HepG2 (cell line): ENCODE measurements around the gene KIAA0232. TPM values are rescaled to one million over a fixed set of nuclear protein-coding genes. Genes with fewer than 3 reads are reported as not detected.

Experiments
- AKAP8 ChIP-seq: sonication (generic); formaldehyde crosslinking; IDR thresholded peaks from 2 replicates; pipeline ENCODE4 v1.5.1; 2020; ENCODE audit warnings: mild to moderate bottlenecking, missing genetic modification reagents
- ATF7-NPFF ChIP-seq: sonication (generic); formaldehyde crosslinking; IDR thresholded peaks from 2 replicates; pipeline ENCODE4 v1.8.1; 2023; ENCODE audit warnings: mild to moderate bottlenecking, low read depth, missing genetic modification reagents, moderate library complexity
- CCAR2 ChIP-seq: fragments of 200-400 bp; formaldehyde crosslinking; optimal IDR thresholded peaks from 2 replicates; pipeline ENCODE3; 2018; ENCODE audit warnings: low read depth, mild to moderate bottlenecking, low read length, moderate library complexity
- DNMT1 ChIP-seq: sonication (generic); formaldehyde crosslinking; IDR thresholded peaks from 2 replicates; pipeline ENCODE4 v1.5.1; 2020; ENCODE audit warnings: mild to moderate bottlenecking, missing genetic modification reagents
- EEA1 ChIP-seq: sonication (generic); formaldehyde crosslinking; IDR thresholded peaks from 2 replicates; pipeline ENCODE4 v1.5.1; 2020; ENCODE audit warnings: mild to moderate bottlenecking, missing genetic modification reagents, borderline replicate concordance
- EP300 ChIP-seq, 3 experiments: sonication (generic) in 1 of 3; formaldehyde crosslinking in 1 of 3; IDR thresholded peaks; 2 replicates each; pipeline versions ENCODE4 v1.5.1 to v1.6.1; 2011 to 2020; ENCODE audit warnings: low read depth in 2 of 3, low read length in 2 of 3, borderline replicate concordance in 1 of 3, improper control_type of control experiment in 1 of 3, mild to moderate bottlenecking in 1 of 3, missing genetic modification reagents in 1 of 3, moderate library complexity in 1 of 3
- FOSL2 ChIP-seq: sonication (generic); formaldehyde crosslinking; IDR thresholded peaks from 2 replicates; pipeline ENCODE4 v1.4.0; 2020; ENCODE audit warnings: missing genetic modification reagents
- HOXA9 ChIP-seq: sonication (generic); formaldehyde crosslinking; IDR thresholded peaks from 2 replicates; pipeline ENCODE4 v1.8.1; 2022; ENCODE audit warnings: missing genetic modification reagents, mild to moderate bottlenecking, moderate library complexity, borderline replicate concordance
- KDM5B ChIP-seq: sonication (generic); formaldehyde crosslinking; IDR thresholded peaks from 2 replicates; pipeline ENCODE4 v1.4.0; 2020; ENCODE audit warnings: missing genetic modification reagents, mild to moderate bottlenecking, borderline replicate concordance
- MXI1 ChIP-seq: IDR thresholded peaks from 3 replicates; pipeline ENCODE4 v1.6.1; 2012; ENCODE audit warnings: low read depth, low read length, inconsistent platforms, borderline replicate concordance
- PHF21A ChIP-seq: sonication (generic); formaldehyde crosslinking; IDR thresholded peaks from 2 replicates; pipeline ENCODE4 v1.5.0; 2020; ENCODE audit warnings: mild to moderate bottlenecking, missing genetic modification reagents
- RAD51 ChIP-seq: fragments of 450-650 bp; IDR thresholded peaks from 2 replicates; pipeline ENCODE4 v1.6.1; 2016; ENCODE audit warnings: borderline replicate concordance
- SP5 ChIP-seq: IDR thresholded peaks from 2 replicates; pipeline ENCODE4 v1.6.1; 2016; ENCODE audit warnings: low read depth, borderline replicate concordance
- SSRP1 ChIP-seq: IDR thresholded peaks from 2 replicates; pipeline ENCODE4 v1.6.1; 2016; ENCODE audit warnings: control low read depth
- ZNF253 ChIP-seq: sonication (generic); formaldehyde crosslinking; IDR thresholded peaks from 2 replicates; pipeline ENCODE4 v1.8.0; 2022; ENCODE audit warnings: mild to moderate bottlenecking, missing genetic modification reagents, borderline replicate concordance
- ZNF274 ChIP-seq: sonication (generic); formaldehyde crosslinking; IDR thresholded peaks from 2 replicates; pipeline ENCODE4 v1.5.1; 2020; ENCODE audit warnings: mild to moderate bottlenecking, missing genetic modification reagents
- ZNF605 ChIP-seq: sonication (generic); formaldehyde crosslinking; IDR thresholded peaks from 2 replicates; pipeline ENCODE4 v1.8.0; 2022; ENCODE audit warnings: mild to moderate bottlenecking, missing genetic modification reagents
- ZNF629 ChIP-seq: sonication (generic); formaldehyde crosslinking; conservative IDR thresholded peaks from 2 replicates; pipeline ENCODE4 v1.5.0; 2020; ENCODE audit warnings: missing genetic modification reagents
- polyA plus RNA-seq, 8 experiments: library from polyadenylated mRNA; depleted of rRNA in 3 of 8; stranded (reverse) in 7 of 8; unstranded in 1 of 8; fragments of >200 nt; fragmentation: Illumina TruSeq in 4 of 8; extraction: Trizol in 4 of 8; gene quantifications; 2 replicates each; pipeline versions ENCODE4 v1.2.1 to v1.2.3, GENCODE V29; 2011 to 2016; ENCODE audit warnings: low read depth in 4 of 8, missing spikeins in 1 of 8, mixed read lengths in 1 of 8; ENCODE audit not compliant: insufficient read depth in 1 of 8
- total RNA-seq, 5 experiments: library from RNA; depleted of rRNA; stranded (reverse); fragments of >200 nt; fragmentation: Illumina TruSeq; extraction: Trizol; gene quantifications; 2 replicates each; pipeline ENCODE4 v1.2.3, GENCODE V29; 2016; ENCODE audit warnings: low read depth in 1 of 5
- TF ChIP-seq, protein P1 (sequence below): sonication (generic); formaldehyde crosslinking; IDR thresholded peaks from 2 replicates; pipeline ENCODE4 v1.8.1; 2023; ENCODE audit warnings: missing genetic modification reagents, inconsistent platforms, borderline replicate concordance
- TF ChIP-seq, protein P2 (sequence below): sonication (generic); formaldehyde crosslinking; IDR thresholded peaks from 2 replicates; pipeline ENCODE4 v1.4.0; 2020; ENCODE audit warnings: missing genetic modification reagents
- TF ChIP-seq, protein P3 (sequence below): sonication (generic); formaldehyde crosslinking; IDR thresholded peaks from 2 replicates; pipeline ENCODE4 v1.5.1; 2020; ENCODE audit warnings: missing genetic modification reagents, mild to moderate bottlenecking, borderline replicate concordance

Gene KIAA0232
- total and polyA plus RNA-seq, 2 of the 13 experiments (the other 11 are each of a cell fraction or from before 2014, with no cell fraction given), result 7.8 to 17.1 TPM

DNA sequence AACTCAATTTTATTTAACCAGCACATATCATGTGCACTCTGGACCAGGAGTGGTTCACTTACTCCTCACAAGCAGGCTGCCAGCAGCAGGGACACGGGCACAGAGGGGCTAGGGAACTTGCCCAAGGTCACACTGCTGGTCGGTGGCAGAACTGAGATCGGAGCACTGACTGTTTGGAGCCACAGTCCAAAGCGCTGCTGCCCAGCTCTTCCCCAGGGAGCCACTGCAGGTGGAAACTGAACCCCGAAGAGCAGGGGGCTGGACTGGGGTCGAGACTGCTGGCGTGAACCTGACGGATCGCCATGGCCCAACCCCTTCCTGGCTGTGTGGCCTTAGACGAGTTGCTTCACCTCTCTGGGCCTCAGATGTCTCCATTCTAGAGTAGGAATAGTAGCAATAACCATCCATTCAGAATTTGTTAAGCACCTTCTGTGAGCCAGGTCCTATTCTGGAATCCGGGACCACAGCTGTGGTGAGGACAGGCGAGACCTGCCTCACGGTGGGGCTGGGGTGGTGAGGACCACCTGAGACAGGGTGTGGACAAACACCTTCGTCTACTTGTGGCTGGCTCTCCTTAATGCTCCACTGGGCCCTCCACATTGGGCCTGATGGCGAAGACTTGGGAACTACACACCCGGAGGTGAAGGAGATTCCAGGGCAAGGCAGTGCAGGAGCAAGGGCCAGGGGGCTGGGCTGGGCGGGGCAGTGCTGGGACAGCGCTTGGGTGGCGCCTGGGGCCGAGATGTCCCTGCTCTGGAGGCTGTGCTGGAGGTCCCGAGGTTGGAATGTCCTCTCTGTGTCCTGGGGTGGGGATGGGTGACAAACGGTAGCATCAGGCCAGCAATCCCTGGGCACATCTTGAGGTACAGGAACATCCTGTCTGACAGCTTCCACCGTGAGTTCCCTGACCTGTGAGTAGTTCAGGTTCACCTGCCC, 32.0 kb upstream of the KIAA0232 start (continued):
- TF ChIP-seq EP300 (IDR thresholded peaks at IDR 0.05; ENCODE audit: low read depth in 2 of 2, low read length in 2 of 2) (no peak), EP300 (CRISPR knock-in tag; IDR thresholded peaks at IDR 0.05; ENCODE audit: borderline replicate concordance) (0 out of 2 replicates have a peak, but pooled peaks have one; percentile 11), DNMT1 (CRISPR knock-in tag) (no peak), KDM5B (CRISPR knock-in tag) (no peak; the same call in 1 of the 2 replicates), MXI1 (no peak), AKAP8 (CRISPR knock-in tag) (no peak), PHF21A (peak; percentile 19; the same call in 1 of the 2 replicates), RAD51 (no peak), SSRP1 (CRISPR knock-in tag) (no peak), ZNF253 (CRISPR knock-in tag) (no peak), ZNF605 (CRISPR knock-in tag) (peak; percentile 58; the same call in 1 of the 2 replicates), SP5 (peak; percentile 70; the same call in 1 of the 2 replicates), FOSL2 (no peak), ZNF629 (CRISPR knock-in tag) (0 out of 2 replicates have a peak, but pooled peaks have one; percentile 5), HOXA9 (no peak), EEA1 (CRISPR knock-in tag) (no peak), CCAR2 (no peak), ZNF274 (CRISPR knock-in tag) (no peak), ATF7-NPFF (no peak)
- TF ChIP-seq, protein P1, sequence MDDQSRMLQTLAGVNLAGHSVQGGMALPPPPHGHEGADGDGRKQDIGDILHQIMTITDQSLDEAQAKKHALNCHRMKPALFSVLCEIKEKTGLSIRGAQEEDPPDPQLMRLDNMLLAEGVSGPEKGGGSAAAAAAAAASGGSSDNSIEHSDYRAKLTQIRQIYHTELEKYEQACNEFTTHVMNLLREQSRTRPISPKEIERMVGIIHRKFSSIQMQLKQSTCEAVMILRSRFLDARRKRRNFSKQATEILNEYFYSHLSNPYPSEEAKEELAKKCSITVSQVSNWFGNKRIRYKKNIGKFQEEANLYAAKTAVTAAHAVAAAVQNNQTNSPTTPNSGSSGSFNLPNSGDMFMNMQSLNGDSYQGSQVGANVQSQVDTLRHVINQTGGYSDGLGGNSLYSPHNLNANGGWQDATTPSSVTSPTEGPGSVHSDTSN (CRISPR knock-in tag), result no peak
- TF ChIP-seq, protein P2, sequence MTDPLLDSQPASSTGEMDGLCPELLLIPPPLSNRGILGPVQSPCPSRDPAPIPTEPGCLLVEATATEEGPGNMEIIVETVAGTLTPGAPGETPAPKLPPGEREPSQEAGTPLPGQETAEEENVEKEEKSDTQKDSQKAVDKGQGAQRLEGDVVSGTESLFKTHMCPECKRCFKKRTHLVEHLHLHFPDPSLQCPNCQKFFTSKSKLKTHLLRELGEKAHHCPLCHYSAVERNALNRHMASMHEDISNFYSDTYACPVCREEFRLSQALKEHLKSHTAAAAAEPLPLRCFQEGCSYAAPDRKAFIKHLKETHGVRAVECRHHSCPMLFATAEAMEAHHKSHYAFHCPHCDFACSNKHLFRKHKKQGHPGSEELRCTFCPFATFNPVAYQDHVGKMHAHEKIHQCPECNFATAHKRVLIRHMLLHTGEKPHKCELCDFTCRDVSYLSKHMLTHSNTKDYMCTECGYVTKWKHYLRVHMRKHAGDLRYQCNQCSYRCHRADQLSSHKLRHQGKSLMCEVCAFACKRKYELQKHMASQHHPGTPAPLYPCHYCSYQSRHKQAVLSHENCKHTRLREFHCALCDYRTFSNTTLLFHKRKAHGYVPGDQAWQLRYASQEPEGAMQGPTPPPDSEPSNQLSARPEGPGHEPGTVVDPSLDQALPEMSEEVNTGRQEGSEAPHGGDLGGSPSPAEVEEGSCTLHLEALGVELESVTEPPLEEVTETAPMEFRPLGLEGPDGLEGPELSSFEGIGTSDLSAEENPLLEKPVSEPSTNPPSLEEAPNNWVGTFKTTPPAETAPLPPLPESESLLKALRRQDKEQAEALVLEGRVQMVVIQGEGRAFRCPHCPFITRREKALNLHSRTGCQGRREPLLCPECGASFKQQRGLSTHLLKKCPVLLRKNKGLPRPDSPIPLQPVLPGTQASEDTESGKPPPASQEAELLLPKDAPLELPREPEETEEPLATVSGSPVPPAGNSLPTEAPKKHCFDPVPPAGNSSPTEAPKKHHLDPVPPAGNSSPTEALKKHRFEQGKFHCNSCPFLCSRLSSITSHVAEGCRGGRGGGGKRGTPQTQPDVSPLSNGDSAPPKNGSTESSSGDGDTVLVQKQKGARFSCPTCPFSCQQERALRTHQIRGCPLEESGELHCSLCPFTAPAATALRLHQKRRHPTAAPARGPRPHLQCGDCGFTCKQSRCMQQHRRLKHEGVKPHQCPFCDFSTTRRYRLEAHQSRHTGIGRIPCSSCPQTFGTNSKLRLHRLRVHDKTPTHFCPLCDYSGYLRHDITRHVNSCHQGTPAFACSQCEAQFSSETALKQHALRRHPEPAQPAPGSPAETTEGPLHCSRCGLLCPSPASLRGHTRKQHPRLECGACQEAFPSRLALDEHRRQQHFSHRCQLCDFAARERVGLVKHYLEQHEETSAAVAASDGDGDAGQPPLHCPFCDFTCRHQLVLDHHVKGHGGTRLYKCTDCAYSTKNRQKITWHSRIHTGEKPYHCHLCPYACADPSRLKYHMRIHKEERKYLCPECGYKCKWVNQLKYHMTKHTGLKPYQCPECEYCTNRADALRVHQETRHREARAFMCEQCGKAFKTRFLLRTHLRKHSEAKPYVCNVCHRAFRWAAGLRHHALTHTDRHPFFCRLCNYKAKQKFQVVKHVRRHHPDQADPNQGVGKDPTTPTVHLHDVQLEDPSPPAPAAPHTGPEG, result no peak
- TF ChIP-seq, protein P3, sequence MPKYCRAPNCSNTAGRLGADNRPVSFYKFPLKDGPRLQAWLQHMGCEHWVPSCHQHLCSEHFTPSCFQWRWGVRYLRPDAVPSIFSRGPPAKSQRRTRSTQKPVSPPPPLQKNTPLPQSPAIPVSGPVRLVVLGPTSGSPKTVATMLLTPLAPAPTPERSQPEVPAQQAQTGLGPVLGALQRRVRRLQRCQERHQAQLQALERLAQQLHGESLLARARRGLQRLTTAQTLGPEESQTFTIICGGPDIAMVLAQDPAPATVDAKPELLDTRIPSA (CRISPR knock-in tag), result no peak
